ENCODE measurements around the gene VCAM1.

- TF ChIP-seq CTCF (conservative IDR thresholded peaks at IDR 0.05; ENCODE audit: low read length) (no peak), EZH2phosphoT487 (IDR thresholded peaks at IDR 0.05; ENCODE audit: borderline replicate concordance, low read depth, low read length) (no peak)
Observed at GRCh38 chr1:100718581-100718980, 961 bp upstream of the VCAM1 start.

All from OCI-LY7 (cell line).